ENCODE results near the gene TTC27. TPM values are rescaled to one million over a fixed set of nuclear protein-coding genes. Genes with fewer than 3 reads are reported as not detected.

Gene TTC27
- total and polyA plus RNA-seq, 10 of the 15 experiments (the other 5 are each of a cell fraction or from before 2014, with no cell fraction given), result 20.4 to 34.9 (median 26.0) TPM

DNA sequence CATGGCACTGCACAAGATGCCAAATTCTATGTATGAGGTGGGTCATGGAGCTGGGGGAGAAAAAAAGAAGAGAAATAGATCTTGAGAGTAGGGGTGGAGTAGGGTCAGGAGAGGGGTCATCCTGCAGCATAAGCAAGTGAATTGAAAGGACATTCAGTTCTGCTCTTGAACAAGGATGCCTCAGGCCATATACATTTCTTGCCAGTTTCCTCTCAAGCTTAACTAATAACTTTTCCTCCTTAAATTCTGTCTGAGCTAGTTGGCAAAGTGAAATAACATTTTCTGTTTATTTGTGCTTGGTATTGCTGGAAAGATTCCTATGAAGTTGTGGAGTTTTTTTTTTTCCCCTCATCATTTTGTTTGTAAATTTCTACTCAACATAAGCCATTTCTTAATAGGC is 219.9 kb downstream of the TTC27 start (continued):
- TF ChIP-seq, protein P1, sequence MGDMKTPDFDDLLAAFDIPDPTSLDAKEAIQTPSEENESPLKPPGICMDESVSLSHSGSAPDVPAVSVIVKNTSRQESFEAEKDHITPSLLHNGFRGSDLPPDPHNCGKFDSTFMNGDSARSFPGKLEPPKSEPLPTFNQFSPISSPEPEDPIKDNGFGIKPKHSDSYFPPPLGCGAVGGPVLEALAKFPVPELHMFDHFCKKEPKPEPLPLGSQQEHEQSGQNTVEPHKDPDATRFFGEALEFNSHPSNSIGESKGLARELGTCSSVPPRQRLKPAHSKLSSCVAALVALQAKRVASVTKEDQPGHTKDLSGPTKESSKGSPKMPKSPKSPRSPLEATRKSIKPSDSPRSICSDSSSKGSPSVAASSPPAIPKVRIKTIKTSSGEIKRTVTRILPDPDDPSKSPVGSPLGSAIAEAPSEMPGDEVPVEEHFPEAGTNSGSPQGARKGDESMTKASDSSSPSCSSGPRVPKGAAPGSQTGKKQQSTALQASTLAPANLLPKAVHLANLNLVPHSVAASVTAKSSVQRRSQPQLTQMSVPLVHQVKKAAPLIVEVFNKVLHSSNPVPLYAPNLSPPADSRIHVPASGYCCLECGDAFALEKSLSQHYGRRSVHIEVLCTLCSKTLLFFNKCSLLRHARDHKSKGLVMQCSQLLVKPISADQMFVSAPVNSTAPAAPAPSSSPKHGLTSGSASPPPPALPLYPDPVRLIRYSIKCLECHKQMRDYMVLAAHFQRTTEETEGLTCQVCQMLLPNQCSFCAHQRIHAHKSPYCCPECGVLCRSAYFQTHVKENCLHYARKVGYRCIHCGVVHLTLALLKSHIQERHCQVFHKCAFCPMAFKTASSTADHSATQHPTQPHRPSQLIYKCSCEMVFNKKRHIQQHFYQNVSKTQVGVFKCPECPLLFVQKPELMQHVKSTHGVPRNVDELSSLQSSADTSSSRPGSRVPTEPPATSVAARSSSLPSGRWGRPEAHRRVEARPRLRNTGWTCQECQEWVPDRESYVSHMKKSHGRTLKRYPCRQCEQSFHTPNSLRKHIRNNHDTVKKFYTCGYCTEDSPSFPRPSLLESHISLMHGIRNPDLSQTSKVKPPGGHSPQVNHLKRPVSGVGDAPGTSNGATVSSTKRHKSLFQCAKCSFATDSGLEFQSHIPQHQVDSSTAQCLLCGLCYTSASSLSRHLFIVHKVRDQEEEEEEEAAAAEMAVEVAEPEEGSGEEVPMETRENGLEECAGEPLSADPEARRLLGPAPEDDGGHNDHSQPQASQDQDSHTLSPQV (IDR thresholded peaks at IDR 0.05), result no peak
- no peak for TF ChIP-seq PML (IDR thresholded peaks at IDR 0.05; ENCODE audit: low read length)
- TF ChIP-seq JUNB (IDR thresholded peaks at IDR 0.05), result no peak
- TF ChIP-seq CEBPB (IDR thresholded peaks at IDR 0.05; ENCODE audit: borderline replicate concordance in 1 of 2, low read depth in 2 of 2, low read length in 2 of 2), result no peak
- TF ChIP-seq, protein P2, sequence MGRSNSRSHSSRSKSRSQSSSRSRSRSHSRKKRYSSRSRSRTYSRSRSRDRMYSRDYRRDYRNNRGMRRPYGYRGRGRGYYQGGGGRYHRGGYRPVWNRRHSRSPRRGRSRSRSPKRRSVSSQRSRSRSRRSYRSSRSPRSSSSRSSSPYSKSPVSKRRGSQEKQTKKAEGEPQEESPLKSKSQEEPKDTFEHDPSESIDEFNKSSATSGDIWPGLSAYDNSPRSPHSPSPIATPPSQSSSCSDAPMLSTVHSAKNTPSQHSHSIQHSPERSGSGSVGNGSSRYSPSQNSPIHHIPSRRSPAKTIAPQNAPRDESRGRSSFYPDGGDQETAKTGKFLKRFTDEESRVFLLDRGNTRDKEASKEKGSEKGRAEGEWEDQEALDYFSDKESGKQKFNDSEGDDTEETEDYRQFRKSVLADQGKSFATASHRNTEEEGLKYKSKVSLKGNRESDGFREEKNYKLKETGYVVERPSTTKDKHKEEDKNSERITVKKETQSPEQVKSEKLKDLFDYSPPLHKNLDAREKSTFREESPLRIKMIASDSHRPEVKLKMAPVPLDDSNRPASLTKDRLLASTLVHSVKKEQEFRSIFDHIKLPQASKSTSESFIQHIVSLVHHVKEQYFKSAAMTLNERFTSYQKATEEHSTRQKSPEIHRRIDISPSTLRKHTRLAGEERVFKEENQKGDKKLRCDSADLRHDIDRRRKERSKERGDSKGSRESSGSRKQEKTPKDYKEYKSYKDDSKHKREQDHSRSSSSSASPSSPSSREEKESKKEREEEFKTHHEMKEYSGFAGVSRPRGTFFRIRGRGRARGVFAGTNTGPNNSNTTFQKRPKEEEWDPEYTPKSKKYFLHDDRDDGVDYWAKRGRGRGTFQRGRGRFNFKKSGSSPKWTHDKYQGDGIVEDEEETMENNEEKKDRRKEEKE (IDR thresholded peaks at IDR 0.05), result no peak
- no peak for TF ChIP-seq FOXM1 (IDR thresholded peaks at IDR 0.05; ENCODE audit: low read depth, low read length)
- no peak for TF ChIP-seq NFIC (IDR thresholded peaks at IDR 0.05; ENCODE audit: low read depth, low read length)
- TF ChIP-seq, protein P3, sequence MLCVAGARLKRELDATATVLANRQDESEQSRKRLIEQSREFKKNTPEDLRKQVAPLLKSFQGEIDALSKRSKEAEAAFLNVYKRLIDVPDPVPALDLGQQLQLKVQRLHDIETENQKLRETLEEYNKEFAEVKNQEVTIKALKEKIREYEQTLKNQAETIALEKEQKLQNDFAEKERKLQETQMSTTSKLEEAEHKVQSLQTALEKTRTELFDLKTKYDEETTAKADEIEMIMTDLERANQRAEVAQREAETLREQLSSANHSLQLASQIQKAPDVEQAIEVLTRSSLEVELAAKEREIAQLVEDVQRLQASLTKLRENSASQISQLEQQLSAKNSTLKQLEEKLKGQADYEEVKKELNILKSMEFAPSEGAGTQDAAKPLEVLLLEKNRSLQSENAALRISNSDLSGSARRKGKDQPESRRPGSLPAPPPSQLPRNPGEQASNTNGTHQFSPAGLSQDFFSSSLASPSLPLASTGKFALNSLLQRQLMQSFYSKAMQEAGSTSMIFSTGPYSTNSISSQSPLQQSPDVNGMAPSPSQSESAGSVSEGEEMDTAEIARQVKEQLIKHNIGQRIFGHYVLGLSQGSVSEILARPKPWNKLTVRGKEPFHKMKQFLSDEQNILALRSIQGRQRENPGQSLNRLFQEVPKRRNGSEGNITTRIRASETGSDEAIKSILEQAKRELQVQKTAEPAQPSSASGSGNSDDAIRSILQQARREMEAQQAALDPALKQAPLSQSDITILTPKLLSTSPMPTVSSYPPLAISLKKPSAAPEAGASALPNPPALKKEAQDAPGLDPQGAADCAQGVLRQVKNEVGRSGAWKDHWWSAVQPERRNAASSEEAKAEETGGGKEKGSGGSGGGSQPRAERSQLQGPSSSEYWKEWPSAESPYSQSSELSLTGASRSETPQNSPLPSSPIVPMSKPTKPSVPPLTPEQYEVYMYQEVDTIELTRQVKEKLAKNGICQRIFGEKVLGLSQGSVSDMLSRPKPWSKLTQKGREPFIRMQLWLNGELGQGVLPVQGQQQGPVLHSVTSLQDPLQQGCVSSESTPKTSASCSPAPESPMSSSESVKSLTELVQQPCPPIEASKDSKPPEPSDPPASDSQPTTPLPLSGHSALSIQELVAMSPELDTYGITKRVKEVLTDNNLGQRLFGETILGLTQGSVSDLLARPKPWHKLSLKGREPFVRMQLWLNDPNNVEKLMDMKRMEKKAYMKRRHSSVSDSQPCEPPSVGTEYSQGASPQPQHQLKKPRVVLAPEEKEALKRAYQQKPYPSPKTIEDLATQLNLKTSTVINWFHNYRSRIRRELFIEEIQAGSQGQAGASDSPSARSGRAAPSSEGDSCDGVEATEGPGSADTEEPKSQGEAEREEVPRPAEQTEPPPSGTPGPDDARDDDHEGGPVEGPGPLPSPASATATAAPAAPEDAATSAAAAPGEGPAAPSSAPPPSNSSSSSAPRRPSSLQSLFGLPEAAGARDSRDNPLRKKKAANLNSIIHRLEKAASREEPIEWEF (IDR thresholded peaks at IDR 0.05; ENCODE audit: insufficient replicate concordance, low read depth, low read length), result no peak
- no peak for TF ChIP-seq HDAC6 (IDR thresholded peaks at IDR 0.05; ENCODE audit: unreplicated experiment)
- TF ChIP-seq, protein P4, sequence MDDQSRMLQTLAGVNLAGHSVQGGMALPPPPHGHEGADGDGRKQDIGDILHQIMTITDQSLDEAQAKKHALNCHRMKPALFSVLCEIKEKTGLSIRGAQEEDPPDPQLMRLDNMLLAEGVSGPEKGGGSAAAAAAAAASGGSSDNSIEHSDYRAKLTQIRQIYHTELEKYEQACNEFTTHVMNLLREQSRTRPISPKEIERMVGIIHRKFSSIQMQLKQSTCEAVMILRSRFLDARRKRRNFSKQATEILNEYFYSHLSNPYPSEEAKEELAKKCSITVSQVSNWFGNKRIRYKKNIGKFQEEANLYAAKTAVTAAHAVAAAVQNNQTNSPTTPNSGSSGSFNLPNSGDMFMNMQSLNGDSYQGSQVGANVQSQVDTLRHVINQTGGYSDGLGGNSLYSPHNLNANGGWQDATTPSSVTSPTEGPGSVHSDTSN (IDR thresholded peaks at IDR 0.05; ENCODE audit: insufficient replicate concordance, low read depth, low read length), result no peak
- no peak for TF ChIP-seq ZNF384 (IDR thresholded peaks at IDR 0.05; ENCODE audit: borderline replicate concordance, low read depth, low read length)
- no peak for TF ChIP-seq HDGF (IDR thresholded peaks at IDR 0.05)
- TF ChIP-seq, protein P5, sequence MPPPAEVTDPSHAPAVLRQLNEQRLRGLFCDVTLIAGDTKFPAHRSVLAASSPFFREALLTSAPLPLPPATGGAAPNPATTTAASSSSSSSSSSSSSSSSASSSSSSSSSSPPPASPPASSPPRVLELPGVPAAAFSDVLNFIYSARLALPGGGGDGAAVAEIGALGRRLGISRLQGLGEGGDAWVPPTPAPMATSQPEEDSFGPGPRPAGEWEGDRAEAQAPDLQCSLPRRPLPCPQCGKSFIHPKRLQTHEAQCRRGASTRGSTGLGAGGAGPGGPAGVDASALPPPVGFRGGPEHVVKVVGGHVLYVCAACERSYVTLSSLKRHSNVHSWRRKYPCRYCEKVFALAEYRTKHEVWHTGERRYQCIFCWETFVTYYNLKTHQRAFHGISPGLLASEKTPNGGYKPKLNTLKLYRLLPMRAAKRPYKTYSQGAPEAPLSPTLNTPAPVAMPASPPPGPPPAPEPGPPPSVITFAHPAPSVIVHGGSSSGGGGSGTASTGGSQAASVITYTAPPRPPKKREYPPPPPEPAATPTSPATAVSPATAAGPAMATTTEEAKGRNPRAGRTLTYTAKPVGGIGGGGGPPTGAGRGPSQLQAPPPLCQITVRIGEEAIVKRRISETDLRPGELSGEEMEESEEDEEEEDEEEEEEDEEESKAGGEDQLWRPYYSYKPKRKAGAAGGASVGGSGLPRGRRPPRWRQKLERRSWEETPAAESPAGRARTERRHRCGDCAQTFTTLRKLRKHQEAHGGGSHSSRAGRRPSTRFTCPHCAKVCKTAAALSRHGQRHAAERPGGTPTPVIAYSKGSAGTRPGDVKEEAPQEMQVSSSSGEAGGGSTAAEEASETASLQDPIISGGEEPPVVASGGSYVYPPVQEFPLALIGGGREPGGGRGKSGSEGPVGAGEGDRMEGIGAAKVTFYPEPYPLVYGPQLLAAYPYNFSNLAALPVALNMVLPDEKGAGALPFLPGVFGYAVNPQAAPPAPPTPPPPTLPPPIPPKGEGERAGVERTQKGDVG (CRISPR knock-in tag; IDR thresholded peaks at IDR 0.05), result no peak
